Spleen (tissue), 11 donors: ENCODE measurements around the gene NHEJ1. TPM values are rescaled to one million over a fixed set of nuclear protein-coding genes. Genes with fewer than 3 reads are reported as not detected.

Source experiments
- DNase-seq: peaks from one replicate; pipeline ENCODE4 v3.0.0-alpha.2; 2020
- H3K27ac ChIP-seq, 8 donors: fragments of 200-600 bp; sonication (generic) in 7 of 8; 1 replicate in 4 of 8; 2 replicates in 4 of 8; pipeline versions ENCODE4 v1.5.0 to v1.8.0; 2016 to 2021; ENCODE audit warnings: inconsistent platforms in 4 of 8, mild to moderate bottlenecking in 4 of 8, moderate library complexity in 1 of 8
- H3K27me3 ChIP-seq, 7 donors: fragments of 200-600 bp; sonication (generic) in 6 of 7; replicated peaks in 1 of 7; 1 replicate in 4 of 7; 2 replicates in 3 of 7; pipeline versions ENCODE4 v1.5.0 to v1.8.0; 2016 to 2021; ENCODE audit warnings: inconsistent platforms in 3 of 7, mild to moderate bottlenecking in 1 of 7
- H3K36me3 ChIP-seq, 6 donors: fragments of 200-600 bp; sonication (generic) in 5 of 6; 1 replicate in 4 of 6; 2 replicates in 2 of 6; pipeline versions ENCODE4 v1.5.0 to v1.8.0; 2016 to 2021; ENCODE audit warnings: inconsistent platforms in 2 of 6
- H3K4me1 ChIP-seq, 6 donors: fragments of 200-600 bp; sonication (generic) in 5 of 6; 1 replicate in 3 of 6; 2 replicates in 3 of 6; pipeline versions ENCODE4 v1.5.0 to v1.8.0; 2016 to 2021; ENCODE audit warnings: inconsistent platforms in 3 of 6
- H3K4me3 ChIP-seq, 8 donors: fragments of 200-600 bp; sonication (generic) in 7 of 8; 1 replicate in 4 of 8; 2 replicates in 4 of 8; pipeline versions ENCODE4 v1.5.0 to v1.8.0; 2016 to 2021; ENCODE audit warnings: inconsistent platforms in 4 of 8, mild to moderate bottlenecking in 4 of 8, moderate library complexity in 2 of 8
- H3K9me3 ChIP-seq, 8 donors: fragments of 200-600 bp; sonication (generic) in 7 of 8; 1 replicate in 4 of 8; 2 replicates in 4 of 8; pipeline versions ENCODE4 v1.5.0 to v1.8.0; 2016 to 2021; ENCODE audit warnings: inconsistent platforms in 4 of 8
- POLR2A ChIP-seq, 3 donors: fragments of 450-650 bp; IDR thresholded peaks; one replicate each; pipeline ENCODE4 v1.5.1; 2017; ENCODE audit warnings: antibody characterized with exemption in 3 of 3, mild to moderate bottlenecking in 1 of 3
- POLR2AphosphoS5 ChIP-seq, 3 donors: sonication (generic); formaldehyde crosslinking; IDR thresholded peaks; one replicate each; pipeline ENCODE4 v1.5.1; 2017; ENCODE audit warnings: antibody characterized with exemption in 3 of 3
- WGBS, 5 donors: extraction: QIAGEN DNeasy Blood & Tissue Kit in 3 of 5; methylation state at CpG; one replicate each; pipeline versions ENCODE4 v1.1.5 to v1.1.7; 2013 to 2018; 5-methylcytosine and 5-hydroxymethylcytosine counted together
- intact Hi-C: fragments of 100-400 bp; cut with DNase I; formaldehyde crosslinking; loops from one replicate; pipeline ENCODE4 v1.15.0; 2023; ENCODE audit warnings: low total_unique reads
- polyA plus RNA-seq, 3 donors: library from polyadenylated mRNA; stranded (reverse); fragments of 200-250 nt; gene quantifications; one replicate each; pipeline ENCODE4 v1.2.1, GENCODE V29; 2013
- total RNA-seq, 7 donors: library from RNA; depleted of rRNA in 3 of 7; stranded (reverse); fragments of >200 nt in 3 of 7; fragmentation: NEBNext Ultra II Directional in 4 of 7; extraction: Animal tissue kit (Norgen Biotek cat#: 25700) in 4 of 7; gene quantifications; one replicate each; pipeline versions ENCODE4 v1.1.0 to v1.2.1, GENCODE V29; 2016 to 2021
- TF ChIP-seq, protein P1 (sequence below), 11 experiments: fragments of 200-600 bp in 7 of 11; fragments of 450-650 bp in 4 of 11; sonication (generic) in 4 of 11; IDR thresholded peaks in 8 of 11; conservative IDR thresholded peaks in 3 of 11; 1 replicate in 7 of 11; 2 replicates in 4 of 11; pipeline versions ENCODE4 v1.4.0 to v1.8.0; 2016 to 2021; ENCODE audit warnings: antibody characterized with exemption in 11 of 11, inconsistent platforms in 4 of 11, mild to moderate bottlenecking in 1 of 11
- donor health status: healthy with polysubstance abuse.
- donor health status: DM: no; HTN: no; CAD: no; lungs with moderate emphysema.
- donor health status: DM: no; HTN: no; CAD: no.
- donor health status: Bipolar disorder and iron deficiency.
- donor health status: healthy.
- donor health status: DM: no; HTN: no; CAD: no.
- donor health status: DM: yes; HTN: yes; CAD: no.

NHEJ1 gene
- total and polyA plus RNA-seq, 10 donors = 5.5 to 25.9 (median 14.0) TPM

DNA sequence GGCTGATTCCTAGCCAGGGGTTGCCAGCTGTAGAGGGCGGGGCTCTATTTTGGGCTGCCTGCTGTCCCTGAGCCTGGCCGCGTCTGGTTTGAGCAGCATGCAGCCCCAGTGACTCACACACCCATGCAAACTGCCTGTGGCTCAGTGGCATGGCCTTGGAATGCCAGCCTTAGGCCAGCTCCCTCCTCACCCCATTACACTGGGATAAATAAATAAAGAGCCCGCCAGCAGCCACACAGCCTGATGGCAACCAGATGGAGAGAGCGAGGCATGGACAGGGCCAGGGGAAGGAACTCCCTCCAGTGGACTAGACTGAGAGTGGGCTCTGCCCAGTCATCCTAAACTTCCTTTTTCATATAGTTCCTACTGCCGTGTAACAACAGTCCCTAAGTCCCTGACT is 18.3 kb downstream of the NHEJ1 start:
- Histone ChIP-seq H3K27me3 (no peaks in the 10 kb centered on the region), H3K9me3 (no peaks in the 10 kb centered on the region), H3K36me3 (peaks cover 0 to 98% (median 81%) of the 10 kb centered on the region in 6 donors), H3K4me3 (no peak overlapping the region), H3K4me1 (no peaks in the 10 kb centered on the region), H3K27ac (no peak overlapping the region)
- intact Hi-C loops = no loop called here
- TF ChIP-seq, protein P1, sequence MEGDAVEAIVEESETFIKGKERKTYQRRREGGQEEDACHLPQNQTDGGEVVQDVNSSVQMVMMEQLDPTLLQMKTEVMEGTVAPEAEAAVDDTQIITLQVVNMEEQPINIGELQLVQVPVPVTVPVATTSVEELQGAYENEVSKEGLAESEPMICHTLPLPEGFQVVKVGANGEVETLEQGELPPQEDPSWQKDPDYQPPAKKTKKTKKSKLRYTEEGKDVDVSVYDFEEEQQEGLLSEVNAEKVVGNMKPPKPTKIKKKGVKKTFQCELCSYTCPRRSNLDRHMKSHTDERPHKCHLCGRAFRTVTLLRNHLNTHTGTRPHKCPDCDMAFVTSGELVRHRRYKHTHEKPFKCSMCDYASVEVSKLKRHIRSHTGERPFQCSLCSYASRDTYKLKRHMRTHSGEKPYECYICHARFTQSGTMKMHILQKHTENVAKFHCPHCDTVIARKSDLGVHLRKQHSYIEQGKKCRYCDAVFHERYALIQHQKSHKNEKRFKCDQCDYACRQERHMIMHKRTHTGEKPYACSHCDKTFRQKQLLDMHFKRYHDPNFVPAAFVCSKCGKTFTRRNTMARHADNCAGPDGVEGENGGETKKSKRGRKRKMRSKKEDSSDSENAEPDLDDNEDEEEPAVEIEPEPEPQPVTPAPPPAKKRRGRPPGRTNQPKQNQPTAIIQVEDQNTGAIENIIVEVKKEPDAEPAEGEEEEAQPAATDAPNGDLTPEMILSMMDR (IDR thresholded peaks at IDR 0.05 in 8 of 11, conservative IDR thresholded peaks at IDR 0.05 in 3 of 11) = no peak
- TF ChIP-seq POLR2AphosphoS5 (IDR thresholded peaks at IDR 0.05) (no peak), POLR2A (IDR thresholded peaks at IDR 0.05) (no peak)
- WGBS, 5 donors = 84 to 91% (median 87%) methylated on average over 4 to 6 of the region's 6 CpGs
- no peak for DNase-seq

DNA sequence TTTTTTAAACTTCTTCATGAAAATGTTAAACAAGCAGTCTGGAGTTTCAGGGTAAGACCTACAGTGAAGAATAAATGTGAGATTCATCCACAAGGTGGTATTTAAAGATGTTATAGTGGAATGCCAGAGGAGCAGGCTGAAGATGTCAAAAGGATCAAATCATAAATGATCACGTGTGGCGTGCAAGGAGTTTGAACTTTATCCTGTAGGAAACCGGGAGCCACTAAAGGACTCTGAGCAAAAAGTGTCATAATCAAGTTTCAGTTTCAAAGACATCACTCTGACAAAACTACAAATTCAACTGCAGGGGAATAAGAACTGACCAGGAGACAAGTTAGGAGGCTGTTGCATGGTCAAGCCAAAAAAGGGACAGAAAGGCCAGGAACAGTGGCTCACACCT is 19.9 kb downstream of the NHEJ1 start:
- peaks cover 0 to 89% (median 65%) of the 10 kb centered on the region in 6 donors for H3K36me3 ChIP-seq
- no peaks in the 10 kb centered on the region for H3K27me3 ChIP-seq
- TF ChIP-seq POLR2A (IDR thresholded peaks at IDR 0.05) (no peak), POLR2AphosphoS5 (IDR thresholded peaks at IDR 0.05) (no peak)
- TF ChIP-seq, protein P1 (IDR thresholded peaks at IDR 0.05 in 8 of 11, conservative IDR thresholded peaks at IDR 0.05 in 3 of 11) = no peak
- no peak overlapping the region for H3K27ac ChIP-seq
- H3K4me1 ChIP-seq = no peaks in the 10 kb centered on the region
- intact Hi-C loops = no loop called here
- H3K4me3 ChIP-seq = no peak overlapping the region
- DNase-seq = no peak
- 88 to 98% (median 94%) methylated on average over 3 of the region's 3 CpGs for WGBS, 5 donors
- H3K9me3 ChIP-seq = no peaks in the 10 kb centered on the region

DNA sequence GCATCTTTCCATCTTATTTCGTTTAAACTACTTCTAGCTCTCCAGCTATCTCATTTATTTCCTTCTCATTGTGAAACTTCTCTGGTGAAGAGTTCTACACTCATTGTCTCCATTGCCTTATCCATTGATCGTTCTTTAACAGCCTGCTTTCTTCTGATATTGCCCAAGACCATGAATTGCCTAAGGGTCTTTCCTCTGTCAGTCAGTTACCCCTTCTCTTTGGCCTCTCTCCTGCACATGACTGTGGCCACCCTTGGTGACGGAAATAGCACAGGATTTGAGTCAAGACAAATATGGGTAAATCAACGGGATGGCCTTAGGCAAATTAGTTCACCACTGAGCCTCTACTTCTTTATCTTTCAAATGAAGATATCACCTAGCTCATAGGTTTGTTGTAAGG is 26.6 kb downstream of the NHEJ1 start:
- intact Hi-C loops = no loop called here
- H3K27ac ChIP-seq = no peak overlapping the region
- no peak for TF ChIP-seq POLR2A (IDR thresholded peaks at IDR 0.05)
- TF ChIP-seq, protein P1 (IDR thresholded peaks at IDR 0.05 in 8 of 11, conservative IDR thresholded peaks at IDR 0.05 in 3 of 11) = no peak
- TF ChIP-seq POLR2AphosphoS5 (IDR thresholded peaks at IDR 0.05) = no peak

DNA sequence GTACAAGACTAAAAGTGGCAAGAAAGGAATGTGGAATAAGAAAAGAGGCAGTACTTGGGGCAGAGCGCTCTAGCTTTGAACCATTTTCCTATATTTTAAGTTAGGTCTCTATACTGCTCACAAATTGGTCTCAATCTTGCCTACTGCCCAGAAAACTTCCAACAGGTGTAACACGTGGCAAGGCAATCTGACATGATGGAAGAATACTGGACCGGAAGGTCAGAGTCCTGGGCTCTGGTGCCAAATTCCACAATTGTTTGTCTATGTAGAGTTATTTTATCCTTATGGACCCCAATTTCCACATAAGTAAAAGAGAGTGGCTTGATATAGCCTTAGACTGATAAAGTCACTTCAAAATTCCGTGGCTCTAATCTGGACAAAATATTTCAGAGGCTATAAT is 28.9 kb downstream of the NHEJ1 start:
- H3K36me3 ChIP-seq = peaks cover 0 to 30% (median 0%) of the 10 kb centered on the region in 6 donors
- H3K27me3 ChIP-seq = no peaks in the 10 kb centered on the region
- no peak for TF ChIP-seq POLR2A (IDR thresholded peaks at IDR 0.05)
- TF ChIP-seq, protein P1 (IDR thresholded peaks at IDR 0.05 in 8 of 11, conservative IDR thresholded peaks at IDR 0.05 in 3 of 11) = no peak
- TF ChIP-seq POLR2AphosphoS5 (IDR thresholded peaks at IDR 0.05) = no peak
- no peak overlapping the region for H3K27ac ChIP-seq
- no peaks in the 10 kb centered on the region for H3K9me3 ChIP-seq
- intact Hi-C loops = no loop called here
- H3K4me1 ChIP-seq = no peaks in the 10 kb centered on the region
- no peak for DNase-seq
- H3K4me3 ChIP-seq = no peak overlapping the region
- 91 to 95% (median 92%) methylated on average over 4 of the region's 4 CpGs for WGBS, 5 donors

More for the DNA sequence above, 26.6 kb downstream of the NHEJ1 start:
- no peak for DNase-seq
- Histone ChIP-seq H3K4me3 (no peak overlapping the region), H3K27me3 (no peaks in the 10 kb centered on the region), H3K4me1 (no peaks in the 10 kb centered on the region), H3K36me3 (peaks cover 0 to 43% (median 2%) of the 10 kb centered on the region in 6 donors), H3K9me3 (no peaks in the 10 kb centered on the region)
- WGBS, 5 donors = 60 to 88% (median 71%) methylated on average over 4 of the region's 4 CpGs
